GM18909 (cell line): Measurements from ENCODE around the gene PEX5L.

Experiments
- ATAC-seq: cut with Tn5 transposase; IDR thresholded peaks from one replicate; pipeline ENCODE4 v1.9.1; 2021; ENCODE audit warnings: mild to moderate bottlenecking; ENCODE audit not compliant: unreplicated experiment, poor library complexity

Gene PEX5L

DNA sequence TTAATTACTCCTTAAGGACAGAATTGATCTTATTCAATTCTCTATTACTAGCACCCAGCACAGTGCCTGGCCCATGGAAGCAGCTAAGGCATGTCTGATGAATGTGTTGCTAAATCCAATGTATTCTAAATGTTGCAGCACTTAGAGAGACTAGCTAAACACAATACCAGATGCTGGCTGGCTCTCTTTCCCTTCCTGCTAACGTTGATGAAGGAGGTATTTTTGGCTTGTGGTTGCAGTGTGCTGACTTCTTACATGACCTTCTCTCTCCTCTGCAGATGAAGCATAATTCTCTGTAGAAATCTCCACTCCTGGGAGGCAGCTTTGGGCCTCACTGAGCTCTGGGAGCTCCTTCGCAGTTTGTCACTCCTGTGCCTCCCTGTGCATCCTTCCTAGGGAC is 183.6 kb downstream of the PEX5L start:
- peak; percentile 79 for ATAC-seq

DNA sequence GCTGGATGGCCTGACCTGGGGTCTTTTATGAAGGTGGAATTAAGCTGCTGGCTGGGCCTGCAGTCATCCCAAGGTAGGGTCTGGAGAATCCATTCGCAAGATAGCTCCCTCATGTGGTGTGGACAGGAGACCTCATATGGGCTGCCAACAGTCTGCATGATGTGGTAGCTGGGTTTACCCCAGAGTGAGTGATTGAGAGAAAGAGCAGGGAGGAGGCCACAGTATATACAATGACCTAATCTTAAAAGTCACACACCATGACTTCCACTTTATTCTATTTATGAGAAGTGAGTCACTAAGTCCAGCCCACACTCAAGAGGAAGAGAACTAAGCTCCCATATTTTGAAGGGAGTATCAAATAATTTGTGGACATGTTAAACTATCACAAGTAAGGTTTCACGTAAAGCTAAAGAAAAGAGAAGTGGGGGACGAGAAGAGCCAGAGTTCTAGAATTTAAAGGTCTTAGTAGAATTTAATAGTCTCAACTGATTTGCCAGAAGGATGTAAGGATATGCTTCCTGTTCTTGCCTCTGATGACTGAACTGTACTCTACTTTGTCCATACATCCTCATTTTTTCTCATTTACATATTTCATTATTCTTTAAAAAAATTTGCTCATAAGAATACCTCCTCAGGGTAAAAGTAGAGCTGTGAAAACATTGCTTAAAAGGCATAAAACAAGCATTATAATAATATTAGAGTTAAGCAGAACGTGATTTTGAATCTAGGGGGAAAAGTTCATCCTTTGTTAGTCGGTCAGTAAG is 184.4 kb downstream of the PEX5L start:
- ATAC-seq, result peak; percentile 62

DNA sequence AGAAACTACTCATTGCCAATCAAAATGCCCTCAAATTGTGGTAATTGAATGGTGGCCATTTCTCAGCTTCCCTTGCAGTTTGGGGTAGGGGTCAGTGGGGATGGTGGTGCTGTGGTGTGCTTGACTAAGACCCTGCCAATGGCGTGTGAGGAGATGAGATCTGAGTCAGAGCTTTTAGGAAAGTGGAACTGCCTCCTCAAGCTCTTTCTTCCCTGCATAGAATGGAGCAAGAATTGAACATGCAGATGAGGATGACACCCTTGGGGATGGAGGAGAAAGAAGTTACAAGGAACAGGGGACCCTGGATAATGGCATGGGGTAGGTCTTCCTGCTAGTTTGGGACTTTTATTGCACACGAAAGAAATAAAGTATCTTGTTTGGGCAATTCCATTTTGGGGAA is 188.0 kb downstream of the PEX5L start:
- no peak for ATAC-seq

DNA sequence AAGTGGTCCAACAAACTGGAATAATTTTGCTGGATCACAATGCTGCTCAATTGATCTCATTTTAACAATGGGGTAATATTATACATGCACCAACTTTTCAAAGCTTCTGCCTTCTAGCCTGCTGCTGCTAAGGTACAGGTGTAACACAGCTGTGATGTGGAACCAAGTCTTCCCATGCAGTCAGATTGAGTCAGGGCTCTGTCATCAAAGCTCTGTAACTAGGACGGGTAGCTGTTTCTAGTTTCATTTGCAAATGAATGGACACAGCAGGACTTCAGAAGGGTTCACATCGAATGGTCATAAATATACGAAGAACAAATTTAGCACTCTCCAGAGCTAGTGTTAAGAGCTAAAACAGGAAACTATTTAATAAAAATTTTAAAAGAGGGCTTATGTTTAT is 194.7 kb downstream of the PEX5L start:
- ATAC-seq, result no peak

DNA sequence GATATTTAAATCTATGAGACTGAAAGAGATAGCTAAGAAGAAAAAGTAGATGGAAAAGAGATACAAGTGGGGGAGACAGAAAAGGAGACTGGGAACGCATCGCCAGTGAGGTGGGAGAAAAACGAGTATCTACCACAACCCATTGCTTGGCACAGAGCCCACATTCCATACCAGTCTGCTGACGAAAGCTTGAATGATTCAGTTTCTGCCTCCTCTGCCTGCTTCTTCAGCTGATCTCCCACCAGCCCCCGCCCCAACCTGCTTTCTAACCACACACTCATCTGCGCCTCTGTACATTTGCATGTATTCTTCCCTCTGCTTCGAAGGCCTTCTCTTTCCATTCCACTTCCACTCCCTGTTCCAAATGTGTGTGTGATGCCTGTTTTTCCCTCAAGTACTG is 195.8 kb downstream of the PEX5L start:
- no peak for ATAC-seq

DNA sequence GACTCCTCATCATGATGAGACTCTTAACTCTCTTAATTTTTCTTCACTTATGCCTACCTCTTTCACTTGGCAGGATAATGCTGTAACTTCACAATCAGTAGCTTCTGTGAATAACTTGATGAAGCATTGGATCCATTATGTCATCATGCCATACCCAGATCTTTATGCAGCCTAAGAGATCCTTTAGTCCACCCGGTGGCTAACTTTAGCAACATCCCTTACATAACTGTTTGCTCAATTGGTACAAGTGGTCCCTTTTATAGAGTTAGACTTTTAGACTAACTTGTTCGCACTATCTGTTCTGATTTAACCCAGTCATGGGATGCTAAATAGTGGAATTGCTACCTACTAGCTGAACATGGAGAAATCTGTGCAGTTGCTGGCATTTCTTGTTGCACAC is 199.4 kb downstream of the PEX5L start:
- no peak for ATAC-seq

DNA sequence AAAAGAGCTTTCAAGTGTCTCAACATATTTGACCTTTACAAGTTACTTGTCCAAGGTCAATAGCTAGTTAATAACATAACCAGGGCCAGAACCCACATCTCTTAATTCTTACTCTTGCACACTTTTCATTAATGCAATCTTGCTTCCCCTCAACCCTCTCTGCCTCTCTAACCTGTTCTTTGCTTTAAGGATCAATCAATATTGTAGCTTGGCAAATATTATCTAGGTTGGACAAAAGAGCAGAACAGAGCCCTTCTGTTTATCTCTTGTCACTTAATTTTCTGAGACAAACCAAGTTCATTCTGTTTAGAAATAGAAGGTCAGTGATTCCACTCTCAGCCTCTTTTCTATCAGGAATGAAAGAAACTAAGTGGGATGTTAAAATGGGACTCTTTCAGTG is 203.4 kb downstream of the PEX5L start:
- ATAC-seq, result no peak

DNA sequence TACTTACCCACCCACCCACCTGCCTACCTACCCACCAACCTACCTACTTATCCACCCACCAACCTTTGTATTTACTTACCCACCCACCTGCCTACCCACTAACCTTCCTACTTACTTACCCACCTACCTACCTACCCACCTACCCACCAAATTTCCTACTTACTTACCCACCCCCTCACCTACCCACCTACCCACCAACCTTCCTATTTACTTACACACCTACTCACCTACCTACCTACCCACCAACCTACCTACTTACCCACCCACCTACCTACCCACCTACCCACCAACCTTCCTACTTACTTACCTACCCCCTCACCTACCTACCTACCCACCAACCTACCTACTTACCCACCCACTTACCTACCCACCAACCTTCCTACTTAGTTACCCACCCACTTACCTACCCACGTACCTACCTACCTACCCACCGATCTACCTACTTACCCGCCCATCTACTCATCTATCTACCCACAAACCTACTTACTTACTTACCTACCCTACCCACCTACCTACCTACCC is 204.3 kb downstream of the PEX5L start:
- no peak for ATAC-seq

DNA sequence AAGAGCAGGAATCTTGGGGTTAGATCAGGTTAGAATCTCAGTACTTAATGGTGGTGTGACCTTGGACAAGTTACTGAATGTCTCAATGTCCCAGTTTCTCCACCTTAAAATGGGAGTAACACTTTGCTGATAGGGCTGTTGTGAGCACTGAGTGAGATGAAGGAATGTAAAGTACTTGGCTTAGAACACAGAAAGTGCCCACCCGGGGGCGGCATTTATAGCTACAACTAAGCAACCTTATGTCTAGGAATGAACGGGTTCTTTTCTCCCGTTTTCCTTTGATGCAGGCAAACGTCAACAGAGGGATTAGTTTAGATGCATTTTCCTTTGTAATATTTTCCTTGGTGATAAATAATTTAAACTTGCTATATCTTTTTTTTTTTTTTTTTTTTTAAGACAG is 207.3 kb downstream of the PEX5L start:
- ATAC-seq, result no peak

DNA sequence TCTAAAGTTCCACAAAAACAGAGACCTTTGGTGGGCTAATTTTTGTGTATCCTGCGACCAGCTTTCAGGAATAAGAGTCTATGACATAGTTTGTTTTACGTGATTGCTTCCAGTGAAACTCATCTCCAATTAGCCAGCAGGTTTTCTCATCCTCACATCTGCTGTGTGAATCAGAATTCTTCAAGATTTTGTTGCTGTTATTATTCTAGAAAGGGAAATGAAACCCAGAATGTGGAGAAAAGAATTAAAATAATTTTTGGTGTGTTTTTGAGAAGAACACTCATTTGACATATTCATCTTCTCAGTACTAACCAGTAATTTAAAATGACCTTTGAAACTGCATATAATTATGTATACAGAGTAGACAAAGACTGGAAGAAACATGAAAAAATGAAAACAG is 208.0 kb downstream of the PEX5L start:
- ATAC-seq, result no peak

DNA sequence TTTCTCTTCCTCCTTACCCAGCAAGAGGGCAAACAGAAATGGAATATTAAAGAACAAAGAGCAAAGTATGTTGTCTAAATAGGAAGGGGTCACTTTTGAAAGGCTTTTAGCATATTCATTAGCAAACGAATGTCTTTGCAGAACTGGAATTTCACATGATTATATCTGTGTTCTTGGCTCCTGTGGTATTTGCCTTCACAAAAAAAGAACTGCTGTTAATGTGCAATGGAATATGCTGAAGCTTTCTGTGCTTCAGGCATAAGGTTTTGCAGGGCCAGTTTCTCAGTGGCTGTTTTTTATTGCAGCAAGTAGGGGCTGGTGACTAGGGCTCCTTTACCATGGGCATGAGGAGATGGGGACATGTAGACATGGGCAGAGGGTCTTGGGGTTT is 210.5 kb downstream of the PEX5L start:
- ATAC-seq, result no peak

DNA sequence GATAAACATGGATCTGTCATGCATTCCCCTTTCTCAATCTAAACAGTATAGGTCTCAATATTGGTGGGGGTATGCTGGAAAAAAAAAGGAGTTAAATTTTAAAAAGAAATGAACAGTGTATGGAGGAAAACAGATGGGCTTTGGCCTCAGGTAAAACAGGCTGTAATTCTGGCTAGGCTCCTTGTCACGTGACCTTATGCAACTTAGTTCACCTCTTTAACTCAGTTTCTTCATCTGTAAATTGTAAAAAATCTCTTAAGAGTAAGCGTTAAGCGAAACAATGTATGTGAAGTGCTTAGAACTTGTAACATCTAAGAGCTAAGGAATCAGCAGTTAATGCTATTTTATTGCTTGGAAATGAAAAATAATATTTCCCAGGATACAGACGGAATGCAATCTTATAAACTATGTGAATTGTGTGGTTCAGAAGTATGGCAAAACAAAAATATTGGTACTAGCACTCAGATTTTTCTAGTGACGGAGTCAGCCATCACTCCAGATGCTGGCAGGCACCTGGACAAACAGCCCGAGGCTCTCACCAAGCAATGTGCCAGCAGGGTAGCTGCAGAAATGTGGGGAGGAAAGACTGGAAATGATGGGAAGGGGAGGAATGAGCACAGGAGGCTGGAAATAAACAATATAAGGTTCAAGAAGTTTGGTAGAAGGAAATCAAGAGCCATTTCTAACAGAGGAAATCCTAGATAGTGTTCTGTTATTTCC is 211.1 kb downstream of the PEX5L start:
- no peak for ATAC-seq

DNA sequence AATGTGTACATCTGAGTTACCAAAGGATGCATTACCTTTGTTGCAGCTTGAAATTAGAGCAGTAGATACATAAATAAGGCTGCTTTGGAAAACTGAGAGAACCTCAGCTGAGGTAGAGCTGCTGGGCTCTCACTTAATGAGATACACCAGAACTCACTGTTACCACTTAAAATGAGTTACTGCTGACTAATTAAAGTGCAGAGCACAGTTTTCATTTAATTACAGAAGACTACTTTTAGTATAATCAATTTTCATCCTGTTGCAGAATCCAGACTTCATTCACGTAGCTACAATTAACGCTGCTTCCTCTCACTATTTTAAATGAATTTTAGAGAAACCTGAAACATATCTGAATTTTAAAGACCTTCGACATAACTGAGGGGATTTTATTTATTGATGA is 214.4 kb downstream of the PEX5L start:
- no peak for ATAC-seq

DNA sequence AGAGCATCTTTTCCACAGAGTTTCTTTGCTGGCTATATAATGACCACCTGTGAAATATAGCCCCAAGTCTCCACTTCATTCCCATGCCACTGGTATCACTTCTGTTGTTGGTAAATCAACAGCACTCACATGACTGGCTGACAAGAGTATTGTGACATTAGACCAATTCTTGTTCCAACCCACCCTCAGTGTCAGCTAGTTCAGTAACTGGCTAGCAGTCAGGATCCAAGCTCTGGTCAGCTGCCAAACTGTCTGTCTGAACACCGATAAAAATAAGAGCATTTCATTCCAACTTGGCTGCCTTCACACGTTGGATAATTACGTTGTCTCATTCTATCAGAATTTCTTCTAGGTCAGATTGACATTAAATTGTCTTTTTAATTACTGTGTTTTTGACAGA is 217.4 kb downstream of the PEX5L start:
- ATAC-seq, result no peak

DNA sequence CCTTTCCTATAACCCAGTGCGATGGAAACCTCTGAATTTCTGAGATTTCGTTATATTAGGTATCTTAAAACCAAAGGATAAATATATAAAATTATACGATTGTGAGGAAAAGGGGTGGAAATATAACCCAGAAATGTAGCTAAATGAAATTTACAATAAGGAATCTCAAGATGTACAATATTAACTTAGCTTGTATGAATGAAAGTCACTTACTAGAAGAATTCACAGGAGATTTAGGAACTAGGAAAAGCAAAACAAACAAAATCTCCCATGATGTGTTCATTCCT is 224.7 kb downstream of the PEX5L start:
- no peak for ATAC-seq

DNA sequence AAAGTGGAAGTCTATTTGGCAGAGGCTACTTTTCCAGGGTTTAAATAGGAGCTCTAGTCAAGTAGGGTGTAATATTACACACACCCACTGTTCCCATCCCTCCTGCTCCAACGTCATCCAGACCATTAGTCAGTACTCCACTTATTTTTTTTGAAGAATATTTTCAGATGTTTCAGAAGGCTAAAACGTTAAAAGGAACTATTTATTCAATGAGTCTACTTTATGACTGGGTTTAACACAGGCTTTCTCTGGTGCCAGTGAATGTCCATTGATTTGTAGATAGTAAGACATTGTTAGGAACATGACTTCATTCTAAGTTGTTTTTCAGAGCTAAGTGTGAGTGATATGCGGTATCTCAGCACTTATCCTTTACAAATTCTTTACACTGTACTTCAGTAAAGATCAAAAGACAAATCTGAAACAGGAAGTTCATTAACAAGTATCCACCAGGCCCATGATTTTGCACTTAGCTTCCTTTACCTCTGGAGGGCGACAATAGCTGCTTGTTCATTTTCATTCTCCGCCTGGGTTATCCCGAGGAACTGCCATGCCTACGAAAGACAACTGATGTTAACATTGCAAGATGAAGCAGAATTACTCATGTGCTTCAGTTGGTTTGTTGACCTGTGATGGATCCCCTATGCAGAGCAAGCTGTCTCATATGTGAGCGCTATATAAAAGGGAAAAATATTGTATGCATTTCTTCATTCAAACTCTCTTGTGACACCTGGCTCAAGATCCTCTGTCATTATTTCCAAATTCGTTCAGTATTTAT is 225.2 kb downstream of the PEX5L start:
- ATAC-seq, result peak; percentile 77

DNA sequence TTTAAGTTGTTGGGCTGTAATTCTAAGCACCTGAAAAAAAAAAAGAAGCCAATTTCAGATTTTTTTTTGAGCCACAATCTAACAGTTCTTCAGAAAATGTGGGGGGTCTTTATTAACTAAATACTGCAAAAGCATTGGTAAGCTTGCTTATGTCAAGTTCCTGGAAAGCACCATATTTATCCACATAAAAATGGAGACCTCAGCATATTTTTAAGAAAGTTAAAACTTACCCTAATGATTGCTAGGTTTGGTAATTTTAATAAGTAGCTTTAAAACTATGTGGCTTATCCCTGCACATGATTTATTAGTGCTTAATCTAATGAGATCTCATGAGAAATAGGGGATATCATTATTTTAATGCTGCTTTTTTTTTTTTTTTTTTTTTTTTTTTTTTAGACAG is 227.1 kb downstream of the PEX5L start:
- ATAC-seq, result no peak

DNA sequence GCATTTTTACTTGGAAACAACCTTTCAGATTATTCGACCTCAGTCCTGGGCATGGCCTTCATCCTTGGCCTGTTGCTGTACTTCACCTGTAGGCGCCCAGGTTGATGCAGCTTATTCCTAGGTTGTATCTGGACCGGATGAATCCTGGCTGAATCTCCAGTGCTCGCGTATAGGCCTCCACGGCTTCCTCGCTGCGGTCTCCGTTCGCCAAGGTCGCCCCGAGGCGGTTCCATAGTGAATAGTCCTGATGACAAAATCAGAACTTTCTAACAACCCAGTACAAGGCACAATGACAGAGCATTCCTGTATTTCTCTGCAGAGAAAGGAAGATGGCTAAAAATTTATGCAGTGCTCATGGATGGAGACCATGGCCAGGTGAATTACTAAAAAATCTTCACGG is 229.1 kb downstream of the PEX5L start:
- no peak for ATAC-seq

DNA sequence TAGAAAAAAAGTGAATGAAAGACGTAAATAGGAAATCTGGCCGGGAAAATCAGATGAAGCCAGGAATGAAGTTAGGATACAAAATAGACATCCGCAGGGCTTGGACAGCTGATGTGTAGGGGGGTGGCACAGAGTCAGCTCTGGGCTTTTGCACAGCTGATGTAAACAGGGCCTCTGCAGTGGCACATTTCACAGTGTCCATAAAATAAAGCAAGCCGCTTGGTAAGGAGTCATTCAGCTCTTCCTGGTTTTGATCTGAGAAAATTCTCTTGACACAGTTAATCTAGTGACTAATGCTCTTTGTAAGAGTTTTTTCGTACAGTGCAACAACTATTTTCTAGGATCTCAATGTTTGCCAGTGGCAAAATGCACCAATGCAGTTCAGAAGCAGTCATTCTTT is 230.6 kb downstream of the PEX5L start:
- ATAC-seq, result no peak

DNA sequence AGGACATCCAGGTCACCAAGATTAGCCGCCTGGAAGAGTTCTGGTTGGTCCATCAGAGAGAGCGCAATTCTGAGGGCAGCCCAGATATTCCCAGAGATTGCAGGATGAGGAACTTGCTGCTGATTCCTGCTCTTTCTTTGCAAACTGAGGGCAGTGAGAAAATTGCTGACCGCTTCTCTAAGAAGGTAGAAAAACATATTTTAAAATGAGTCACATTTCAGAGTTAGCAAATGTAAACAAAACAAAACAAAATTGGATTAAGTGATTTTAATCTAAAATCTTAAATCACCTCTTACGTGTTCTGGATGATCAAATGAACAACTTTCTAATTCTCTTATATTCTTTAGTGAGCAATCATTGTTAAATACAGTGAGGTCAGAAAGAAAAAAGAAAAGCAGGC is 234.9 kb downstream of the PEX5L start:
- ATAC-seq, result no peak

DNA sequence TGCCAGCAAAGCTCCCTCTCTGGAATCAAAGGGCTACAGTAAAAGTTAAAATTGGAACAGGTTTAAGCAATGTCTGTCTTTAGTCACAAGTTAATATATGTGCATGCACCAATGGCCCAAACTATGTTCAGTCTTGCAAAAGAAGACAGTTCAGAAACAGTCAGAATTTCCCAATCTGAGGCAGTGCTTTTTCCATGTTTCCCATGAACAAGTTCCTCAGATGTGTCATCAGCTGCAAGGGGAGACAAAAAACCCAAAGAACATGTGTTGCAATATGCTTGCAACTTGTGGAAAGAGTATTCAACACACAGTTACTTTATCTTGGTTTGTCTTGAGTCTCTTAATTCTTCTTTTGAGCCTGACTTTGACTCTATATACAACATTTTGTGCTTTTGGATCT is 235.5 kb downstream of the PEX5L start:
- no peak for ATAC-seq
